Stimulated activated naive CD4-positive, alpha-beta T cell (primary cell): ENCODE data around the gene MRPL14.
A peak's percentile ranks its signal among the peaks of the same experiment; 100 is the strongest.

Experiments
- DNase-seq, 6 experiments: peaks; one replicate each; lab custom pipeline; 2025; lab: John Stamatoyannopoulos, UW

The MRPL14 gene

GRCh38 chr6:44127186-44128019, at the start of gene MRPL14, which contains the start of gene TMEM63B:
Gene MRPL14 (minus strand): TSS chr6:44127452. CDS start chr6:44116611, 10,841 bp downstream.
Gene TMEM63B (plus strand): TSS chr6:44127554. CDS start chr6:44134585, 7,031 bp downstream.
- peak; percentile 78 to 92 (median 88) for DNase-seq

- DNase-seq: no peak
These were observed 49.0 kb upstream of the MRPL14 start for GRCh38 chr6:44176130-44176761.

GRCh38 chr6:44172731-44173500, 45.7 kb upstream of the MRPL14 start:
- DNase-seq: peak; percentile 43 to 73 (median 60)

GRCh38 chr6:44171899-44172546, 44.8 kb upstream of the MRPL14 start:
- no peak for DNase-seq

- no peak for DNase-seq
These were observed 42.8 kb upstream of the MRPL14 start for GRCh38 chr6:44169886-44170570.

- no peak for DNase-seq
These were observed 41.9 kb upstream of the MRPL14 start for GRCh38 chr6:44169154-44169553.

GRCh38 chr6:44167567-44167966, 40.3 kb upstream of the MRPL14 start:
- DNase-seq: no peak

- DNase-seq: no peak
These were observed 39.4 kb upstream of the MRPL14 start for GRCh38 chr6:44166591-44167184.

- no peak for DNase-seq
These were observed 38.9 kb upstream of the MRPL14 start for GRCh38 chr6:44166116-44166515.

- DNase-seq: no peak
These were observed 35.8 kb upstream of the MRPL14 start for GRCh38 chr6:44162876-44163625.

GRCh38 chr6:44161997-44162338, 34.7 kb upstream of the MRPL14 start:
- no peak for DNase-seq

GRCh38 chr6:44158770-44159228, 31.5 kb upstream of the MRPL14 start, which contains the start of gene CAPN11:
Gene CAPN11 (plus strand): TSS chr6:44158820. CDS start chr6:44158849, 29 bp downstream.
- DNase-seq: no peak

GRCh38 chr6:44157152-44157521, 29.9 kb upstream of the MRPL14 start:
- DNase-seq: no peak

- no peak for DNase-seq
These were observed 29.4 kb upstream of the MRPL14 start for GRCh38 chr6:44156494-44157151.

- DNase-seq: no peak
These were observed 26.8 kb upstream of the MRPL14 start for GRCh38 chr6:44154067-44154466.

GRCh38 chr6:44152533-44152932, 25.3 kb upstream of the MRPL14 start:
- no peak for DNase-seq

- no peak for DNase-seq
These were observed 24.8 kb upstream of the MRPL14 start for GRCh38 chr6:44152109-44152461.

- DNase-seq: peak; percentile 43 to 84 (median 72)
These were observed 24.3 kb upstream of the MRPL14 start for GRCh38 chr6:44151348-44152108.
